HG02840 (cell line): ENCODE data around the gene PPP2CA.
"Not testable (repeated sequence)": the region's sequence is repeated elsewhere in the genome, so short reads cannot be mapped to it uniquely, and the experiment has no call there.

Experiments used
- ATAC-seq: cut with Tn5 transposase; IDR thresholded peaks from one replicate; pipeline ENCODE4 v1.9.1; 2021; ENCODE audit warnings: mild to moderate bottlenecking, moderate library complexity, moderate number of reproducible peaks; ENCODE audit not compliant: unreplicated experiment, low FRiP score

PPP2CA gene

GRCh38 chr5:134225780-134226440 lies at the start of gene PPP2CA:
Gene PPP2CA (minus strand): TSS chr5:134226073. CDS start chr5:134225861, 212 bp downstream.
- peak; percentile 78 for ATAC-seq

DNA sequence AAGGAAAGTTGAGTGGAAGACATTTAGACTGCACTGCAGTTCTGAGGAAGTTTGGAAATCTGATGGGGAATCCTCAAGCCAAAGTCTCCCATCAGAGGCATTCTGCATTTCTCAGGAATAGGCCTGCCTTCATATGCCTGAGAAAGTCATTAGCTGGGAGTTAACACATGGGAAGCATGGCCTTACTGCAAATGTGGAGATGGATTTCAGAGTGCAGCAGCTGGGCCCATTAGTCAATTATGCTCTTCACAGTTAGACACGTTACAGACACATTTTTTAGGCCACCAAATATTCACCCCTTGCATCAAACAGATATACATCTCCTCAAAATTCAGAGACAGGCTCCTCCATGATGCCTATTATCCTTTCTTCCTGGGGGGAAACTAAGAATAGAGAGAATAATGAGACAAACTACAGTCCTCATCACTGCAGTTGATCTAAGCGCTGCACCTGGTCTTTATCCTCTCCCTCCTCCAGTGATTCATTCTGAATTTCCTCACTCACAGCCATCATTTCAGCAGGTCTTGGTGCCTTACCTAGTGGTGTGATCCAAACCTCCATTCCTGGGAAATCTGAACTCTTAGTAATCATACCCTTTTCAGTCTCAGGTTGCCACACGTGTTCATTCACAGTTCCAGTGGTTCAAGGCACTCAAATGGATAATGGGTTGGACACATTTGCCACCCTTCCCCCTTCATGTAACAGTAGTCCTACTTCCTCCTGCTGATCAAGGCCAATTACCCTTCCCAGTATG lies 47.9 kb upstream of the PPP2CA start:
- no peak for ATAC-seq

DNA sequence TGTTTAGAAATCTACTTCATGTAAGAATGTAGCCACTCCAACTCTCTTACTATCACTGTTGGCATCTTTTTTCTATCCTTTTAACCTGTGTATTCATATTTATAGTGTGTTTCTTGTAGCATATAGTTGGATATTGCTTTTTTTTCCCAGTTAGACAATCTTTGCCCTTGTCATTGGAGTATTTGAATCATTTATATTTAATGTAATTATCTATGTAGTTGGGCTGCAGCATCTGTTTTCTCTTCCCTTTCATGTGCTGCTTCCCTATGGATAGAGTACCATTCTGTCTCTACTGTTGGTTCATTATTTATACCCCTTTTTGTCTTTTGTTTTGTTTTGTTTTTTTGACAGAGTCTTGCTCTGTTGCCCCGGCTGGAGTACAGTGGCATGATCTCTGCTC lies 45.2 kb upstream of the PPP2CA start:
- no peak for ATAC-seq

DNA sequence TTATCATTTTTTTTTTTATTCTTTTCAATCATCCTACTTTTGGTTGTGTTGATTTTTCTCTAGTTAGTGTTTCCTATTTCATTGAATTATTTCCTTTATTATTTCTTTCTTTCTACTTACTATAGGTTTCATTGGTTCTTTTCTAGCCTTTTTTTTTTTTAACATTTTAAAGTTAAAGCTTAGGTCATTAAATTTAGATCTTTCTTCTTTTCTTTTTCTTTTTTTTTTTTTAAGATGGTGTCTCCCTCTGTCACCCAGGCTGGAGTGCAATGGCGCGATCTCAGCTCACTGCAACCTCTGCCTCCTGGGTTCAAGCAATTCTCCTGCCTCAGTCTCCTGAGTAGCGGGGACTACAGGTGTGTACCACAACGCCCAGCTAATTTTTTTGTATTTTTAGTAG lies 43.0 kb upstream of the PPP2CA start:
- no peak for ATAC-seq

- ATAC-seq = no peak
These were observed 42.2 kb upstream of the PPP2CA start for GRCh38 chr5:134268019-134268601.

- ATAC-seq = no peak
These were observed 41.6 kb upstream of the PPP2CA start for GRCh38 chr5:134267366-134268018.

GRCh38 chr5:134263801-134264200 lies 37.9 kb upstream of the PPP2CA start:
- ATAC-seq = no peak

- not testable (repeated sequence) for ATAC-seq
These were observed 36.8 kb upstream of the PPP2CA start for GRCh38 chr5:134262629-134263028.

GRCh38 chr5:134258896-134259295 lies 33.0 kb upstream of the PPP2CA start:
- no peak for ATAC-seq

- ATAC-seq = no peak
These were observed 31.3 kb upstream of the PPP2CA start for GRCh38 chr5:134257176-134257575.

DNA sequence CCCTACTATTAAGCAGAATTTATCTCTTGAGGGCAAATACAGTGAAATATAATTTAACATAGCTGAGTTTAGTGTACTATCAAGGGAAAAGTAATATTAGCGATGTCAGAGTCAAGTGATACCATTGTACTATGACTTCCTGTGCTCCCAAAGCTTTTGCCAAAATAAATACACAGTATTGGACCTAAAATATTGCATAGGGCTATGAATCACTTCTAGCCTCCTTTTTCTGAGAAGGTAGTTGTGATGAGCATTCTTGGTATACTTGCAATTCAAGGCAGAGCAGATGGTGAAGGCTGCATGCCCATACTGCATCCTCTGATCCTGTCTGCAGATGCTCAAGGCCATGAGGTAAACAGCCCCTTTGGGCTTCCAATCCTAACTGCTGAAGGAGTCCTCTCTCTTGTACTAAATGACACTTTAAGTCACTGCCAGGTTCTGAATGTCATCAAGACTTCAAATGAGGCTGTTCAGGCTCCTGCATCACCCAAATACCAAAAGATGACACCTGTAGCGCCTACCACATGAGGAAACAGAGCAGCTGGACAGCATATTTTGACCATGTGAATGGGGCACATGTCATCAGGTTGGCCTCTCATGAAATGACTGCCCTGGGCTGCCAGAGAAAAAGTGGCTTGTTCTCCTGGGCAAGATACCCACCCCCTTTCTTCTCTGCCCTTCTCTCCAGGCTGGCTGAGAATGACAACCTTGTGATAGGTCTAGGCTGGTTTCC lies 29.7 kb upstream of the PPP2CA start:
- no peak for ATAC-seq

- not testable (repeated sequence) for ATAC-seq
These were observed 27.7 kb upstream of the PPP2CA start for GRCh38 chr5:134253368-134254153.

GRCh38 chr5:134252671-134253070 lies 26.8 kb upstream of the PPP2CA start:
- ATAC-seq = no peak

- ATAC-seq = no peak
These were observed 25.1 kb upstream of the PPP2CA start for GRCh38 chr5:134250949-134251348.

DNA sequence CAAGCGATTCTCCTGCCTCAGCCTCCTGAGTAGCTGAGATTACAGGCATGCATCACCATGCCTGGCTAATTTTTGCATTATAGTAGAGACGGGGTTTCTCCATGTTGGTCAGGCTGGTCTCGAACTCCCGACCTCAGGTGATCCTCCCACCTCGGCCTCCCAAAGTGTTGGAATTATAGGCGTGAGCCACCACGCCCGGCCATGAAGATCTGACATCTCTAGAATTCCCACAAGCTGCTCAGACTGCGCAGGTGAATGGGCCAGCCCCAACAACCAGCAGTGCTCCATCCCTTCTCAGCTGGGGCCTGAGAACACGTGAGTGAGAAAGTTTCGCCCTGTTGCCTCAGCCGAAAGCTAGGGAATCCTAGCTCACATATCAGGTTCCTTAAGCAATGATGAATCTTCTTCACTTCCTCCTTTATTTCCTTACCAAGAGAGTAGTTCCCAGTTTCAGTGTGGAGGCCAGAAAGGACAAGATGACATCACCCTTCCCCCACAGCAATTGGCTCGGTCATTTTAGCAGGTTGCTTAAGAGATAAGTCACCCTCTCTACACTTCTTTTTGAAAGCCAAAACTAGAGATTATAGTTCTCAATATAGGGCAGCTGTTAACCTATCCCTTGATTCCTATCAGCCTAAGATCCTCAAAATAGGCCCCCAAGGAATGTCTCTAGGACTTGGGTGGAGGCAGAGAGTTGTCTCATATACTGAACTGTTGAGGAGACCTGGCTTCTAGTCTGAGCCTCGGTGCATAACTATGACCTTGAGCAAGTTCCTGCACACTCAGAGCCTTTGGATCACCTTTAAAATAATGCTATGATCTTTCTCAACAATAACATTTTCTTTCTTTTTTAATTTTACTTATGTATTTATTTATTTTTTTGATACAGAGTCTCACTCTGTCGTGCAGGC lies 23.9 kb upstream of the PPP2CA start:
- ATAC-seq = no peak

- no peak for ATAC-seq
These were observed 22.4 kb upstream of the PPP2CA start for GRCh38 chr5:134248256-134248655.

- no peak for ATAC-seq
These were observed 21.8 kb upstream of the PPP2CA start for GRCh38 chr5:134247428-134248224.
